GM19438 (cell line): ENCODE measurements around the gene MSMB.
"Not testable (repeated sequence)": the region's sequence is repeated elsewhere in the genome, so short reads cannot be mapped to it uniquely, and the experiment has no call there.

Experiments
- ATAC-seq: cut with Tn5 transposase; IDR thresholded peaks from one replicate; pipeline ENCODE4 v1.9.1; 2021; ENCODE audit warnings: low read depth; ENCODE audit not compliant: unreplicated experiment

The MSMB gene

GRCh38 chr10:46070749-46071148 is 24.7 kb upstream of the MSMB start:
- ATAC-seq, result no peak

- no peak for ATAC-seq
Measured at GRCh38 chr10:46069771-46070463, 23.8 kb upstream of the MSMB start.

- no peak for ATAC-seq
Measured at GRCh38 chr10:46068905-46069304, 22.8 kb upstream of the MSMB start.

- no peak for ATAC-seq
Measured at GRCh38 chr10:46068117-46068516, 22.0 kb upstream of the MSMB start.

- ATAC-seq, result no peak
Measured at GRCh38 chr10:46064269-46064817, 18.3 kb upstream of the MSMB start.

- no peak for ATAC-seq
Measured at GRCh38 chr10:46062723-46063428, 16.8 kb upstream of the MSMB start.

GRCh38 chr10:46060706-46061105 is 14.6 kb upstream of the MSMB start:
- no peak for ATAC-seq

- not testable (repeated sequence) for ATAC-seq
Measured at GRCh38 chr10:46057927-46058326, 11.9 kb upstream of the MSMB start.

- no peak for ATAC-seq
Measured at GRCh38 chr10:46057038-46057437, 11.0 kb upstream of the MSMB start.

GRCh38 chr10:46055771-46056170 is 9.7 kb upstream of the MSMB start:
- no peak for ATAC-seq

- ATAC-seq, result no peak
Measured at GRCh38 chr10:46053534-46054434, 7.7 kb upstream of the MSMB start.

GRCh38 chr10:46052791-46053375 is 6.8 kb upstream of the MSMB start:
- ATAC-seq, result no peak

- ATAC-seq, result no peak
Measured at GRCh38 chr10:46052057-46052790, 6.2 kb upstream of the MSMB start.

- no peak for ATAC-seq
Measured at GRCh38 chr10:46050941-46051623, 5.0 kb upstream of the MSMB start.

- ATAC-seq, result not testable (repeated sequence)
Measured at GRCh38 chr10:46049497-46049831, 3.4 kb upstream of the MSMB start.

- no peak for ATAC-seq
Measured at GRCh38 chr10:46048152-46048551, 2.1 kb upstream of the MSMB start.

- ATAC-seq, result no peak
Measured at GRCh38 chr10:46042527-46042926, 3.5 kb downstream of the MSMB start.

GRCh38 chr10:46040004-46040403 is 6.1 kb downstream of the MSMB start:
- no peak for ATAC-seq

- no peak for ATAC-seq
Measured at GRCh38 chr10:46037107-46037825, 8.8 kb downstream of the MSMB start.
